ENCODE data around the gene MOCS3.

Gene MOCS3

GRCh38 chr20:50983321-50983720, 24.7 kb downstream of the MOCS3 start:
- DNase-seq: no peak

- peak in 4 of 5 donors; percentile 23 to 62 (median 54) for DNase-seq
Observed at GRCh38 chr20:50987493-50988210, 29.0 kb downstream of the MOCS3 start.

- DNase-seq: no peak
Observed at GRCh38 chr20:50991076-50991475, 32.5 kb downstream of the MOCS3 start.

GRCh38 chr20:50992336-50992732, 33.7 kb downstream of the MOCS3 start:
- no peak for DNase-seq

- DNase-seq: peak in 3 of 5 donors; percentile 4 to 73 (median 10)
Observed at GRCh38 chr20:50992733-50993457, 34.3 kb downstream of the MOCS3 start.

GRCh38 chr20:50993876-50994275, 35.3 kb downstream of the MOCS3 start:
- no peak for DNase-seq

GRCh38 chr20:50995506-50995905, 36.9 kb downstream of the MOCS3 start:
- no peak for DNase-seq

GRCh38 chr20:50996901-50997865, 38.6 kb downstream of the MOCS3 start:
- no peak for DNase-seq

GRCh38 chr20:50999355-50999754, 40.7 kb downstream of the MOCS3 start:
- no peak for DNase-seq

GRCh38 chr20:51001430-51002265, 43.0 kb downstream of the MOCS3 start:
- no peak for DNase-seq

GRCh38 chr20:51002633-51003032, 44.0 kb downstream of the MOCS3 start:
- DNase-seq: no peak

- no peak for DNase-seq
Observed at GRCh38 chr20:51003753-51004152, 45.1 kb downstream of the MOCS3 start.

GRCh38 chr20:51004305-51004727, 45.7 kb downstream of the MOCS3 start:
- no peak for DNase-seq

- no peak for DNase-seq
Observed at GRCh38 chr20:51004781-51005180, 46.2 kb downstream of the MOCS3 start.

GRCh38 chr20:51005214-51005613, 46.6 kb downstream of the MOCS3 start:
- no peak for DNase-seq

GRCh38 chr20:51008718-51009117, 50.1 kb downstream of the MOCS3 start:
- DNase-seq: no peak

GRCh38 chr20:51009303-51010042, 50.9 kb downstream of the MOCS3 start:
- no peak for DNase-seq

GRCh38 chr20:51010043-51010365, 51.4 kb downstream of the MOCS3 start:
- no peak for DNase-seq

GRCh38 chr20:51010932-51011331, 52.3 kb downstream of the MOCS3 start:
- no peak for DNase-seq

- no peak for DNase-seq
Observed at GRCh38 chr20:51011479-51011878, 52.9 kb downstream of the MOCS3 start.

GRCh38 chr20:51012357-51012756, 53.7 kb downstream of the MOCS3 start:
- DNase-seq: no peak
